ENCODE results near the gene ARMC2.
"Not testable (repeated sequence)": the region's sequence is repeated elsewhere in the genome, so short reads cannot be mapped to it uniquely, and the experiment has no call there.

Gene ARMC2

GRCh38 chr6:108904741-108905140 is 56.5 kb downstream of the ARMC2 start:
- no peak overlapping the region for H3K27ac Mint-ChIP-seq
- no peak overlapping the region for H3K4me3 Mint-ChIP-seq
- H3K9me3 Mint-ChIP-seq, result no peaks in the 10 kb centered on the region
- H3K4me1 Mint-ChIP-seq, result peaks cover 26% of the 10 kb centered on the region
- peaks cover 1% of the 10 kb centered on the region for H3K36me3 Mint-ChIP-seq
- no peaks in the 10 kb centered on the region for H3K27me3 Mint-ChIP-seq

DNA sequence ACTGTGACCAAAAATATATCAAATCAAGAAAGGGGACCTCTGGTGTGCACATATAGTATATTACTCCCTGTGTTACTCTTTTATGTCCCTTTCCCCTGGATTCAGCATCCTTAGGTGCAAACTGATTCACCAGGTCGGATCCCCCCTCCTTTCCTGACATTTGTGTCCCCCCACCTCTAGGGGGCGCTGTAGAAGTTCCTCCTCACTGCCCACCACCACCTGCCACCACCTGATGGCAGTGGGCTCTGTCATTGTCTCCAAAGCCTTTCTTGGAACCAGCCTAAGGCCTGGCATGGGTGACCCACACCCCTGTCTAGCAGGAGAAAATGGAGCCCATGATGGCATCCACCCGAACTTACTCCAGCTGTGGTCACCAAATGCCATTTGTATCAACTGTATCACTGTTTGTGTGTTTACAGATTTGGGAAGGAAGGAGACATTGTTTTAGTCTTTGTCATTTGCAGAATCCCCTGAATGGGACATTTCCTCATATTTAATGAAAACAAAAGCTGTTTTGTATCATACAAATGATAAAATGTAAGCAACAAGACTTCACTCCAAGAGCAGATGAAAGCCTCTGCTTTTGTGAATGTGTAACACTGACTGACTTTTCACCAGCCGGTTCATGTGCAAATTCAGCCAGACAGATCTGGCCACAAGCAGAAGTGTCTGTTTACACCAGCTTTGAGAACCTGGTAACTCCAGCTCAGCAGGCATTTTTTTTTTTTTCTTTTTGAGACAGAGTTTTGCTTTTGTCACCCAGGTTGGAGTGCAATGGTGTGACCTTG is 66.2 kb downstream of the ARMC2 start:
- Mint-ChIP-seq H3K27me3 (no peaks in the 10 kb centered on the region), H3K4me1 (peaks cover 4% of the 10 kb centered on the region), H3K27ac (no peak overlapping the region), H3K9me3 (no peaks in the 10 kb centered on the region), H3K4me3 (no peak overlapping the region), H3K36me3 (no peaks in the 10 kb centered on the region)

DNA sequence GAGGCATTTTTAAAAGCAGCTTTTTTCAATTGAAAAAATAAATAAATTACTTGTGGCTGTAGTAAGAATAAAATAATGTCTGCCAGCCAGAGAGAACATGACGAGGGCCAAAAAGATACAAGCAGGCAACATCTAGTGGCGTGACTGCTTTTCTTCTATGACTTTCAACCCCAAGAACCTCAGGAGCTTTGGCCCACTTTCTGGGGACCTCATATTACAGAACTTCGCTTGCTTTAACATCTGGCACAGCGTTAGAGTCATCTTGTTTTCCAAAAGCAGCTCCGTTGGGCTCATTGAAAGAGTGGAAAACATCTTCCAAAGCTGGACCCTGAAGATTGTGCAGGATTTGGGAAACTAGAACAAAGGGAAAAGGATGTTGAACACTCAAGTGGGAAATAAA is 67.0 kb downstream of the ARMC2 start:
- Mint-ChIP-seq H3K27me3 (no peaks in the 10 kb centered on the region), H3K9me3 (no peaks in the 10 kb centered on the region), H3K4me3 (no peak overlapping the region), H3K36me3 (no peaks in the 10 kb centered on the region), H3K27ac (no peak overlapping the region), H3K4me1 (peaks cover 4% of the 10 kb centered on the region)

GRCh38 chr6:108916026-108916686 is 67.9 kb downstream of the ARMC2 start:
- Mint-ChIP-seq H3K4me1 (peaks cover 7% of the 10 kb centered on the region), H3K27me3 (no peaks in the 10 kb centered on the region), H3K4me3 (no peak overlapping the region), H3K27ac (no peak overlapping the region), H3K36me3 (no peaks in the 10 kb centered on the region), H3K9me3 (no peaks in the 10 kb centered on the region)

- Mint-ChIP-seq H3K36me3 (peaks cover 7% of the 10 kb centered on the region), H3K4me3 (no peak overlapping the region), H3K4me1 (peaks cover 31% of the 10 kb centered on the region), H3K27me3 (no peaks in the 10 kb centered on the region), H3K27ac (peak overlapping the region; percentile 37), H3K9me3 (peaks cover 13% of the 10 kb centered on the region)
Measured at GRCh38 chr6:108920751-108921150, 72.5 kb downstream of the ARMC2 start.

GRCh38 chr6:108921547-108922361 is 73.5 kb downstream of the ARMC2 start:
- Mint-ChIP-seq H3K4me1 (peaks cover 34% of the 10 kb centered on the region), H3K27me3 (no peaks in the 10 kb centered on the region), H3K4me3 (no peak overlapping the region), H3K36me3 (peaks cover 8% of the 10 kb centered on the region), H3K27ac (peak overlapping the region; percentile 6), H3K9me3 (peaks cover 16% of the 10 kb centered on the region)

DNA sequence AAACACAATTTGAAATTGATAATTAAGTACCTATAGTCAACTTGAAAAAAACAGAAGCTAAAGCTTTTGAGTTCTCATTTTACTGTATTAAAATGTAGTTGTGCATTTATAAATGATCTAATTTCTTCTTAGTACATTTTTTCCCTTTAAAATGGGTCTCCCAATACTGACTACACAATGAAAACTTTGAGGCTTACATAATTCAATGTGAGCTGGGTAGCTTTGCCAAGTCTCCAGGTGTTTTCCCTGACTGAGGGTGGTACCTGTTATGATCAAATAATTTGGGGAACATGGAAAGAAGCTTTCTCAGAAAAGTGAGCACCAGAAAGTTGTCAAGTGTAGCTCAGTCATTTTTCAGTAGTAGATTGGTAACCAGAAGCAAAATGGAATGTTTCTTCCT is 74.3 kb downstream of the ARMC2 start:
- Mint-ChIP-seq H3K27me3 (no peaks in the 10 kb centered on the region), H3K4me1 (peaks cover 34% of the 10 kb centered on the region), H3K36me3 (peaks cover 8% of the 10 kb centered on the region), H3K4me3 (no peak overlapping the region), H3K9me3 (peaks cover 16% of the 10 kb centered on the region), H3K27ac (no peak overlapping the region)

DNA sequence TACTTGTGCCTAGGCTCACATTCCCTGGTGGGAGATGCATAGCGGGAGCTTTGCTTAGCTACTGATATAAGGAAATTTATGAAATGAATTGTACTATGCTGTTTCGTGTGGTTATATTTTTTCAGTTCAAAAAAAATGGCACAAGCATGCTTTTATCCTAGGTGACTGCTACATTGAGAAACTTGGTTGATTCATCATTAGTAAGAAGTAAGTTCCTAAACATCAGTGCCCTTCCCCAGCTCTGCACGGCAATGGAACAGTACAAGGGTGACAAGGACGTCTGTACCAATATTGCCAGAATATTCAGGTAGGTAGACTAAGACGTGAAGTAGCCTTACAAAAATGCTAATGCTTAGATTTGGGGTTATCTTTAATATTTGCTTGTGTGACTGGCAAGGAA is 79.7 kb downstream of the ARMC2 start:
- no peaks in the 10 kb centered on the region for H3K27me3 Mint-ChIP-seq
- H3K9me3 Mint-ChIP-seq, result peaks cover 16% of the 10 kb centered on the region
- no peak overlapping the region for H3K27ac Mint-ChIP-seq
- peaks cover 25% of the 10 kb centered on the region for H3K4me1 Mint-ChIP-seq
- no peak overlapping the region for H3K4me3 Mint-ChIP-seq
- H3K36me3 Mint-ChIP-seq, result peaks cover 11% of the 10 kb centered on the region

DNA sequence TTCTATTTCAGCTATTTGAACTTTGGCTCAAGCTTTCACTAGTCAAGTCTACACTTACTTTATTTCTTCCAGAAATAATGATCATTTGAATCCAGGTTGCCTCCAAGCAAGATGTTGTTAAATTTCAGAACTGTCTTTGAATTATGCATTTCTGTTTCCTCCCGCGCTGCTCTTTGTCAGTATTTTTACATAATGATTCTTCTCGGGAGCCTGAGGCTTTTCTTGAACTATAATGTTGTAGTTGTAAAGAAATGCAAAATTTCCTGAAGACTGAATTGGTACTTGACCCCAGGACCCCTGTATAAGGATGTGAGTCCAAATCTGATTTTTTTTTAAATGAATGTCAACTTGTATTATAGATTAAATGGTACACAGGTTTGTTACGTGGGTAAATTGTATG is 80.4 kb downstream of the ARMC2 start:
- Mint-ChIP-seq H3K4me3 (no peak overlapping the region), H3K4me1 (peaks cover 23% of the 10 kb centered on the region), H3K27ac (no peak overlapping the region), H3K9me3 (peaks cover 16% of the 10 kb centered on the region), H3K27me3 (no peaks in the 10 kb centered on the region), H3K36me3 (peaks cover 13% of the 10 kb centered on the region)

DNA sequence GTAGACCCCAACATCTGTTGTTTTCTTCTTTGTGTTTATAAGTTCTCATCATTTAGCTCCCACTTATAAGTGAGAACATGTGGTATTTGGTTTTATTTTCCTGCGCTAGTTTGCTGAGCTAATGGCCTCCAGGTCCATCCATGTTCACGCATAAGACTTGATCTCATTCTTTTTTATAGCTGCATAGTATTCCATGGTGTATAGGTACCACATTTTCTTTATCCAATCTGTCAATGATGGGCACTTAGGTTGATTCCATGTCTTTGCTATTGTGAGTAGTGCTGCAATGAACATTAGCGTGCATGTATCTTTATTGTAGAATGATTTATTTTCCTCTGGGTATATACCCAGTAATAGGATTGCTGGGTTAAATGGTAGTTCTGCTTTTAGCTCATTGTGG is 82.9 kb downstream of the ARMC2 start:
- not testable (repeated sequence) for H3K27me3 Mint-ChIP-seq, H3K36me3 Mint-ChIP-seq, H3K4me1 Mint-ChIP-seq, H3K4me3 Mint-ChIP-seq, H3K9me3 Mint-ChIP-seq, H3K27ac Mint-ChIP-seq

DNA sequence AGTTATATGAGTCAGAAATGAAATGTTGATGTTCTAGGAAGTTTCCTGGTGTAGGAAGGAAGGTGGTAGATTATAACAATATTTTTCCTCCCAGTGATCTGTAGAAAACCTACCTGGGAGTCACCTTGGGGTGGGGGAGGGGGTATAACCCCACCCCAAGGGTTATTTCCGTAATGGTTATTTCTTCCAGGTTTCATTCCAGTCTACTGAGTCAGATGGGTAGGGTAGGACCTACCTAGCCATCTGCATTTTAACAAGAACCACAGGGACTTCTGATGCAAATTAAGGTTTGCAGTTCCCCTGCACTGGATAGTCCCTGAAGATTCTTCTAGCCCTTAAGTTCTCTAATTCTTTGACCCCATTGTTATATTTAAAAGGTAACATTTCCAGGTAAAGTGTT is 88.9 kb downstream of the ARMC2 start:
- Mint-ChIP-seq H3K4me3 (no peak overlapping the region), H3K27ac (no peak overlapping the region), H3K4me1 (peaks cover 30% of the 10 kb centered on the region), H3K27me3 (no peaks in the 10 kb centered on the region), H3K9me3 (peaks cover 5% of the 10 kb centered on the region), H3K36me3 (peaks cover 8% of the 10 kb centered on the region)

DNA sequence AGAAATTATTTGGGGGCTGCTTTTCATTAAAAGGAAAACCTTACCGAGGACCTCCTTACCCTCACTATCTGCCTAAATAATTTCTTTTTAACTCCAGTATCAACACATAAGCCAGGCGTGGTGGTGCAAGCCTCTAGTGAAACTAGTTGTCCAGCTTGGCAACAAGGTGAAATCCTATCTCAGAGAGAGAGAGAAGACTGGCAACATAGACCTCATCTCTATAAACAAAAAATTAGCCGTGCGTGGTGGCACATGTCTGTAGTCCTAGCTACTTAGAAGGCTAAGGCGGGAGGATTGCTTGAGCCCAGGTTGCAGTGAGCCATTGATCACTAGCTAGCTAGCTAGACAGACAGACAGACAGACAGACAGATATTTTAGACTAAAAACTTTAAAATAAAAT is 92.5 kb downstream of the ARMC2 start:
- H3K4me3 Mint-ChIP-seq, result no peak overlapping the region
- H3K27ac Mint-ChIP-seq, result no peak overlapping the region
- peaks cover 5% of the 10 kb centered on the region for H3K9me3 Mint-ChIP-seq
- H3K36me3 Mint-ChIP-seq, result peaks cover 5% of the 10 kb centered on the region
- peaks cover 58% of the 10 kb centered on the region for H3K4me1 Mint-ChIP-seq
- H3K27me3 Mint-ChIP-seq, result no peaks in the 10 kb centered on the region

DNA sequence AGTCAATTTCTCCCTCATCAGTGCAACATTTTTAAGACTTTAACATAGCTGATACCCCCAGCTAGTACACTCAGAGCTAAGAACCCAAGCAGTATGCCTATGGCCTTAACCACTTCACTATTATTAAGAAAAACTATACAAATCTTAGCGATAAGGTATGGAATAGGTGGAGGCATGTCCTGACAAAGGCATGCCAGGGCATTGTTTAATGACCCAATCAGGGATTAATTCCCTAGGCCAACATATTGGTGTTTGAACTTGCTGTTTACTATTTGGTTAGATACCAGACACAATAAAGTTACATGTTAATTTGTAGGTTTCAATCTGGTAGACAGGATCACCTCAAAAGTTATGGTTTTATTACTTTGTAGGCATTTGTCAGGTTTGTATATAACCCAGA is 93.1 kb downstream of the ARMC2 start:
- Mint-ChIP-seq H3K36me3 (peaks cover 5% of the 10 kb centered on the region), H3K4me3 (no peak overlapping the region), H3K27ac (peak overlapping the region; percentile 13), H3K9me3 (peaks cover 5% of the 10 kb centered on the region), H3K27me3 (no peaks in the 10 kb centered on the region), H3K4me1 (peaks cover 58% of the 10 kb centered on the region)

- Mint-ChIP-seq H3K9me3 (peaks cover 5% of the 10 kb centered on the region), H3K27ac (no peak overlapping the region), H3K4me3 (peak overlapping the region; percentile 4), H3K27me3 (no peaks in the 10 kb centered on the region), H3K36me3 (peaks cover 5% of the 10 kb centered on the region), H3K4me1 (peaks cover 58% of the 10 kb centered on the region)
Measured at GRCh38 chr6:108941859-108942258, 93.6 kb downstream of the ARMC2 start.

DNA sequence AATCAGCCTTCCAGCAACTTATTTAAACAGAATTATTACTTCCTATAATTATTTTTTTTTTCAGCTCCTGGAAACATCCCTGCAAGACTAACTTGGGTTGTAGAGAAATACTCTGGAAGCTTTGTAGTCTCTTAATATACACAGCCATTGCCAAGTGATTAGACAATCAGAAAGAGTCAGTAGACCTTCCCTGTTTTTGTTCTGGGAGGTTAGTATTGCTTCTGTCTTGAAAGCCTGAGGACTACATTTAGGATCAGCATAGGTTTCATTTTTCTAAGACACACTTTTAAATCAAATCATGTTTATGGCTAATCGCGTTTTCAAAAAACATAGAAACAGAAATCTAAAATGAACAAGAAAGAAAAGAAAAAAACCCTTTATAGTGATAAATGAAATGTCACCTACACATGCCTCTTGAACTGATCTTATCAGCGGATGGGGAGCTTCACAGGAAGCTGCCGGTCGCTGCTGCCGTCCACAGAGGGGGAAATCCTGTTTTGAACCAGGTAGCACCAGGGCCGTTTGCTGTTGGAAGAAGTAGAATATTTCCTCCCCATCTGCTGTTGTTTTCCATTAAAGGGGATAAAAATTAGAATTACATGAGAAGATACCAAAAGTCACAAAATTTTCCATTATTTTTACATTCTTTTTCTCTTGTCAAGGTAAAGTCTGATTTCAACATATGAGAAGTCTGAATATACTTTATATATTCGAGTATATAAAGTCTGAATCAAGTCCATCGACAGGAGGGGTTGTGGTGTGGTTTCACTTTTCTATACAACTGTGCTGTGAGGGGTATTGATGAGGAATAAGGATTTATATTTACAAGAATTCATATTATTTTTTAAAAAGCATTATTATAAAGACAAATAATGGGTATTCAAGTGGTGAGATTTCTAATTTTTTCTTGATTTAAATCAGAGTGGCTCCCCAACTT is 94.6 kb downstream of the ARMC2 start:
- Mint-ChIP-seq H3K4me1 (peaks cover 58% of the 10 kb centered on the region), H3K27me3 (no peaks in the 10 kb centered on the region)

More for the DNA sequence above, 94.6 kb downstream of the ARMC2 start:
- Mint-ChIP-seq H3K4me3 (peak overlapping the region; percentile 81), H3K9me3 (peaks cover 5% of the 10 kb centered on the region), H3K27ac (peak overlapping the region; percentile 90), H3K36me3 (peaks cover 4% of the 10 kb centered on the region)

Data from activated naive CD4-positive, alpha-beta T cell treated with anti-CD3 and anti-CD28 coated beads, Interleukin-2, amount 50 U/mL, for 24 hours (primary cell).